ENCODE measurements around the gene DISC1.

Gene DISC1

GRCh38 chr1:231702804-231703203, 76.2 kb downstream of the DISC1 start:
- no peaks in the 10 kb centered on the region for H3K79me1 ChIP-seq (ENCODE audit: low read depth, low read length)

GRCh38 chr1:231705806-231706760, 79.5 kb downstream of the DISC1 start:
- Histone ChIP-seq H2AK5ac (ENCODE audit: low read depth, low read length) (no peak overlapping the region), H3K14ac (ENCODE audit: low read length) (no peak overlapping the region), H2BK5ac (ENCODE audit: low read length) (no peak overlapping the region), H3K4me3 (ENCODE audit: low read length in 2 of 2) (no peak overlapping the region), H3K4ac (ENCODE audit: low read length) (no peak overlapping the region), H3K23ac (ENCODE audit: low read depth, low read length, poor library complexity) (no peak overlapping the region), H3K27me3 (ENCODE audit: control insufficient read depth in 3 of 3, insufficient read depth in 3 of 3, low read depth in 1 of 3, low read length in 3 of 3) (no peaks in the 10 kb centered on the region), H3K18ac (ENCODE audit: low read length) (no peak overlapping the region), H4K91ac (ENCODE audit: low read depth, low read length, poor library complexity) (no peak overlapping the region), H3K79me1 (ENCODE audit: low read depth, low read length) (no peaks in the 10 kb centered on the region), H3K9ac (ENCODE audit: low read depth, low read length, poor library complexity) (no peak overlapping the region), H2AFZ (ENCODE audit: low read length) (no peak overlapping the region), H2BK15ac (ENCODE audit: low read length) (no peak overlapping the region), H3K36me3 (replicated peaks in 1 of 2; ENCODE audit: control insufficient read depth in 2 of 2, insufficient read depth in 2 of 2, low read length in 2 of 2) (no peaks in the 10 kb centered on the region), H3K4me2 (ENCODE audit: insufficient read depth, low read length, poor library complexity, severe bottlenecking) (no peak overlapping the region), H4K8ac (ENCODE audit: low read depth, low read length) (no peak overlapping the region), H3K4me1 (ENCODE audit: control insufficient read depth in 2 of 2, insufficient read depth in 1 of 2, low read depth in 1 of 2, low read length in 2 of 2) (no peaks in the 10 kb centered on the region), H2BK120ac (ENCODE audit: low read depth, low read length) (no peak overlapping the region), H3K27ac (replicated peaks; ENCODE audit: low read length) (no peak overlapping the region), H2BK12ac (ENCODE audit: low read length) (no peak overlapping the region), H3K9me3 (replicated peaks in 1 of 2; ENCODE audit: control insufficient read depth in 2 of 2, insufficient read depth in 1 of 2, low read depth in 1 of 2, low read length in 2 of 2) (no peaks in the 10 kb centered on the region)
- WGBS, 2 donors (ENCODE audit: extremely low coverage in 2 of 2, insufficient read length in 2 of 2, insufficient replicate concordance in 1 of 2) = no CpG with 5 or more reads among the region's 6 CpGs
- DNase-seq (ENCODE audit: low spot score) = no peak

More at GRCh38 chr1:231702804-231703203, 76.2 kb downstream of the DISC1 start:
- Histone ChIP-seq H2BK120ac (ENCODE audit: low read depth, low read length) (no peak overlapping the region), H3K9ac (ENCODE audit: low read depth, low read length, poor library complexity) (no peak overlapping the region), H4K8ac (ENCODE audit: low read depth, low read length) (no peak overlapping the region), H3K14ac (ENCODE audit: low read length) (no peak overlapping the region), H4K91ac (ENCODE audit: low read depth, low read length, poor library complexity) (no peak overlapping the region), H3K4me3 (ENCODE audit: low read length in 2 of 2) (no peak overlapping the region), H3K27me3 (ENCODE audit: control insufficient read depth in 3 of 3, insufficient read depth in 3 of 3, low read depth in 1 of 3, low read length in 3 of 3) (no peaks in the 10 kb centered on the region), H2AK5ac (ENCODE audit: low read depth, low read length) (no peak overlapping the region), H3K18ac (ENCODE audit: low read length) (no peak overlapping the region), H3K4me1 (ENCODE audit: control insufficient read depth in 2 of 2, insufficient read depth in 1 of 2, low read depth in 1 of 2, low read length in 2 of 2) (no peaks in the 10 kb centered on the region), H2BK15ac (ENCODE audit: low read length) (no peak overlapping the region), H3K9me3 (replicated peaks in 1 of 2; ENCODE audit: control insufficient read depth in 2 of 2, insufficient read depth in 1 of 2, low read depth in 1 of 2, low read length in 2 of 2) (no peaks in the 10 kb centered on the region), H3K4me2 (ENCODE audit: insufficient read depth, low read length, poor library complexity, severe bottlenecking) (no peak overlapping the region), H3K27ac (replicated peaks; ENCODE audit: low read length) (no peak overlapping the region), H2AFZ (ENCODE audit: low read length) (no peak overlapping the region), H2BK5ac (ENCODE audit: low read length) (no peak overlapping the region), H3K23ac (ENCODE audit: low read depth, low read length, poor library complexity) (no peak overlapping the region), H2BK12ac (ENCODE audit: low read length) (no peak overlapping the region), H3K36me3 (replicated peaks in 1 of 2; ENCODE audit: control insufficient read depth in 2 of 2, insufficient read depth in 2 of 2, low read length in 2 of 2) (no peaks in the 10 kb centered on the region), H3K4ac (ENCODE audit: low read length) (no peak overlapping the region)
- no CpG with 5 or more reads among the region's 1 CpG for WGBS, 2 donors (ENCODE audit: extremely low coverage in 2 of 2, insufficient read length in 2 of 2, insufficient replicate concordance in 1 of 2)
- no peak for DNase-seq (ENCODE audit: low spot score)

- no peak overlapping the region for H3K4ac ChIP-seq (ENCODE audit: low read length)
- no peak overlapping the region for H2AK5ac ChIP-seq (ENCODE audit: low read depth, low read length)
- no peak overlapping the region for H3K18ac ChIP-seq (ENCODE audit: low read length)
- no peak overlapping the region for H2BK5ac ChIP-seq (ENCODE audit: low read length)
- no peak overlapping the region for H4K8ac ChIP-seq (ENCODE audit: low read depth, low read length)
- H3K27ac ChIP-seq (replicated peaks; ENCODE audit: low read length) = no peak overlapping the region
- H3K23ac ChIP-seq (ENCODE audit: low read depth, low read length, poor library complexity) = no peak overlapping the region
- H3K9ac ChIP-seq (ENCODE audit: low read depth, low read length, poor library complexity) = no peak overlapping the region
- H3K79me1 ChIP-seq (ENCODE audit: low read depth, low read length) = no peaks in the 10 kb centered on the region
- no peak overlapping the region for H2AFZ ChIP-seq (ENCODE audit: low read length)
- no peak overlapping the region for H2BK120ac ChIP-seq (ENCODE audit: low read depth, low read length)
- no peak overlapping the region for H2BK15ac ChIP-seq (ENCODE audit: low read length)
- H3K27me3 ChIP-seq (ENCODE audit: control insufficient read depth in 3 of 3, insufficient read depth in 3 of 3, low read depth in 1 of 3, low read length in 3 of 3) = no peaks in the 10 kb centered on the region
- H3K4me1 ChIP-seq (ENCODE audit: control insufficient read depth in 2 of 2, insufficient read depth in 1 of 2, low read depth in 1 of 2, low read length in 2 of 2) = no peaks in the 10 kb centered on the region
- H3K4me3 ChIP-seq (ENCODE audit: low read length in 2 of 2) = no peak overlapping the region
- no CpG with 5 or more reads among the region's 3 CpGs for WGBS, 2 donors (ENCODE audit: extremely low coverage in 2 of 2, insufficient read length in 2 of 2, insufficient replicate concordance in 1 of 2)
- DNase-seq (ENCODE audit: low spot score) = no peak
- no peak overlapping the region for H2BK12ac ChIP-seq (ENCODE audit: low read length)
- no peak overlapping the region for H3K4me2 ChIP-seq (ENCODE audit: insufficient read depth, low read length, poor library complexity, severe bottlenecking)
- H3K9me3 ChIP-seq (replicated peaks in 1 of 2; ENCODE audit: control insufficient read depth in 2 of 2, insufficient read depth in 1 of 2, low read depth in 1 of 2, low read length in 2 of 2) = no peaks in the 10 kb centered on the region
- H3K14ac ChIP-seq (ENCODE audit: low read length) = no peak overlapping the region
- H3K36me3 ChIP-seq (replicated peaks in 1 of 2; ENCODE audit: control insufficient read depth in 2 of 2, insufficient read depth in 2 of 2, low read length in 2 of 2) = no peaks in the 10 kb centered on the region
- H4K91ac ChIP-seq (ENCODE audit: low read depth, low read length, poor library complexity) = no peak overlapping the region
Observed at GRCh38 chr1:231706934-231707333, 80.3 kb downstream of the DISC1 start.

DNA sequence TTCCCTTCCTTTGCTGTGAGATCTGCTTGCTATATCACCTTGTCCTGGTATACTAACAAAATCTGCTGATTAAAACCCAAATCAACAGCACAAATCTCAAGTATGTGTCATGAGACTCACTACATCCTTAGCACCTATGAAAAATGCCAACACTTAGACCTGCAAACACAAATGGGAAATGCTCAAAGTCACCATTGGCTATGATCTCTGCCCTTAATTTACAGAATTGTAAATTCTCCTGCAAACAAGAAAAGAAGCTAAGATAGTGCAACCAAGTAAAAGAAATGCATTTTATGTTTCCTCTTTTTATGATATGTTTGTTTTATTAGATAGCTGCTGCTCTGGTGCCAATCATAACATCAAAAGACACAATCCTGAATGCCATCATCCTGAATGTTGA, 80.8 kb downstream of the DISC1 start:
- Histone ChIP-seq H3K4me1 (ENCODE audit: control insufficient read depth in 2 of 2, insufficient read depth in 1 of 2, low read depth in 1 of 2, low read length in 2 of 2) (no peaks in the 10 kb centered on the region), H3K79me1 (ENCODE audit: low read depth, low read length) (no peaks in the 10 kb centered on the region), H3K14ac (ENCODE audit: low read length) (no peak overlapping the region), H3K27me3 (ENCODE audit: control insufficient read depth in 3 of 3, insufficient read depth in 3 of 3, low read depth in 1 of 3, low read length in 3 of 3) (no peaks in the 10 kb centered on the region), H2BK12ac (ENCODE audit: low read length) (no peak overlapping the region), H2AFZ (ENCODE audit: low read length) (no peak overlapping the region), H3K9ac (ENCODE audit: low read depth, low read length, poor library complexity) (no peak overlapping the region), H3K4ac (ENCODE audit: low read length) (no peak overlapping the region), H2BK15ac (ENCODE audit: low read length) (no peak overlapping the region), H3K4me2 (ENCODE audit: insufficient read depth, low read length, poor library complexity, severe bottlenecking) (no peak overlapping the region), H2BK120ac (ENCODE audit: low read depth, low read length) (no peak overlapping the region), H3K4me3 (ENCODE audit: low read length in 2 of 2) (no peak overlapping the region), H3K23ac (ENCODE audit: low read depth, low read length, poor library complexity) (no peak overlapping the region), H3K18ac (ENCODE audit: low read length) (no peak overlapping the region), H3K9me3 (replicated peaks in 1 of 2; ENCODE audit: control insufficient read depth in 2 of 2, insufficient read depth in 1 of 2, low read depth in 1 of 2, low read length in 2 of 2) (no peaks in the 10 kb centered on the region), H4K91ac (ENCODE audit: low read depth, low read length, poor library complexity) (no peak overlapping the region), H3K27ac (replicated peaks; ENCODE audit: low read length) (no peak overlapping the region), H3K36me3 (replicated peaks in 1 of 2; ENCODE audit: control insufficient read depth in 2 of 2, insufficient read depth in 2 of 2, low read length in 2 of 2) (no peaks in the 10 kb centered on the region), H2AK5ac (ENCODE audit: low read depth, low read length) (no peak overlapping the region), H4K8ac (ENCODE audit: low read depth, low read length) (no peak overlapping the region), H2BK5ac (ENCODE audit: low read length) (no peak overlapping the region)
- DNase-seq (ENCODE audit: low spot score) = no peak

Data from neuronal stem cell (in vitro differentiated cells).